ENCODE measurements around the gene PMPCB.

PMPCB gene

DNA sequence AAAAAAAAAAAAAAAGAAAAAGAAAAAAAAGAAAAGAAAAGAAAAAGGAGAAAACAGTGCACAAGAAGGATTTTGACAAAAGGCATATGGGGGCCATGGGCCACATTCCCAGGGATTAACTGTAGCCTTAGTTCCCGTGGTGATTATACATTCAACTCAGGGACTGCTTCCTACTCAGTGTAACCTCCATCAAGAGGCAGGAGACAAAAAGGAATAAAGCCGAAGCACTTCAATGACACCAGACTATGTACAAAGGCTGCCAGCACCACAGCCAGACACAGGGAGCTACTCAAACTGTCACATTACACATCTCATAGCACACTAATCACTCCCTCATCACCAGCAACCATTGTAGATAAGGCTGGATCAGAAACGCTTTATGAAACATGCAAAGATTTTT is 5.1 kb upstream of the PMPCB start:
- Histone ChIP-seq H3K79me2 (ENCODE audit: insufficient read depth, low read length) (no peaks in the 10 kb centered on the region), H3F3A (ENCODE audit: low read depth) (no peaks in the 10 kb centered on the region), H2AFZ (ENCODE audit: low read length) (no peak overlapping the region; the same call in 1 of the 2 replicates), H3K4me3 (ENCODE audit: low read length, poor library complexity, severe bottlenecking) (no peak overlapping the region), H3K9me2 (replicated peaks; ENCODE audit: low read depth, low read length) (no peaks in the 10 kb centered on the region), H3K36me3 (ENCODE audit: insufficient read depth, low read length) (no peaks in the 10 kb centered on the region), H3K9ac (ENCODE audit: low read depth, low read length, poor library complexity, severe bottlenecking) (no peak overlapping the region), H4K20me1 (ENCODE audit: insufficient read depth, low read length, poor library complexity, severe bottlenecking) (no peaks in the 10 kb centered on the region), H3K9me3 (ENCODE audit: insufficient read depth, low read depth, low read length) (no peaks in the 10 kb centered on the region), H3K4me2 (ENCODE audit: low read depth, low read length, poor library complexity, severe bottlenecking) (no peak overlapping the region), H3K4me1 (ENCODE audit: insufficient read depth, low read length, poor library complexity, severe bottlenecking) (peaks cover 3% of the 10 kb centered on the region), H3K27me3 (ENCODE audit: insufficient read depth, low read length, poor library complexity, severe bottlenecking) (peaks cover 18% of the 10 kb centered on the region)
- TF ChIP-seq, protein P1, sequence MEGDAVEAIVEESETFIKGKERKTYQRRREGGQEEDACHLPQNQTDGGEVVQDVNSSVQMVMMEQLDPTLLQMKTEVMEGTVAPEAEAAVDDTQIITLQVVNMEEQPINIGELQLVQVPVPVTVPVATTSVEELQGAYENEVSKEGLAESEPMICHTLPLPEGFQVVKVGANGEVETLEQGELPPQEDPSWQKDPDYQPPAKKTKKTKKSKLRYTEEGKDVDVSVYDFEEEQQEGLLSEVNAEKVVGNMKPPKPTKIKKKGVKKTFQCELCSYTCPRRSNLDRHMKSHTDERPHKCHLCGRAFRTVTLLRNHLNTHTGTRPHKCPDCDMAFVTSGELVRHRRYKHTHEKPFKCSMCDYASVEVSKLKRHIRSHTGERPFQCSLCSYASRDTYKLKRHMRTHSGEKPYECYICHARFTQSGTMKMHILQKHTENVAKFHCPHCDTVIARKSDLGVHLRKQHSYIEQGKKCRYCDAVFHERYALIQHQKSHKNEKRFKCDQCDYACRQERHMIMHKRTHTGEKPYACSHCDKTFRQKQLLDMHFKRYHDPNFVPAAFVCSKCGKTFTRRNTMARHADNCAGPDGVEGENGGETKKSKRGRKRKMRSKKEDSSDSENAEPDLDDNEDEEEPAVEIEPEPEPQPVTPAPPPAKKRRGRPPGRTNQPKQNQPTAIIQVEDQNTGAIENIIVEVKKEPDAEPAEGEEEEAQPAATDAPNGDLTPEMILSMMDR (conservative IDR thresholded peaks at IDR 0.05; ENCODE audit: low read length), result no peak
- no peak for TF ChIP-seq EZH2phosphoT487 (IDR thresholded peaks at IDR 0.05; ENCODE audit: borderline replicate concordance)

DNA sequence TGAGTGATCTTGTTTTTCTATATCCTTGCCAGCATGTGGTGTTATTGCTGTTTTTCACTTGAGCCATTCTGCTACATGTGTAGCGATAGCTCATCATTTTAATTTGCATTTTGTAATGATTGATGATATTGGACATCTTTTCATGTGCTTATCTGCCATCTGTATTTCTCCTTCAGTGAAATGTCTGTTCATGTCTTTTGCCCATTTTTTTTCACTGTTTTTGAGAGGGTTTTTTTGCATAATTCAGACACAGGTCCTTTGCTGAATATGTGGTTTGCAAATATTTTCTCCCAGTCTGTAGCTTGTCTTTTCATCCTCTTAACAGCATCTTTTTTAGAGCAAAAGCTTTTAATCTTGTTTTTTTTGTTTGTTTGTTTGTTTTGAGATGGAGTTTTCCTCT is 3.7 kb upstream of the PMPCB start:
- Histone ChIP-seq H3F3A (ENCODE audit: low read depth) (no peaks in the 10 kb centered on the region), H3K36me3 (ENCODE audit: insufficient read depth, low read length) (no peaks in the 10 kb centered on the region), H3K9me2 (replicated peaks; ENCODE audit: low read depth, low read length) (no peaks in the 10 kb centered on the region), H3K4me1 (ENCODE audit: insufficient read depth, low read length, poor library complexity, severe bottlenecking) (peaks cover 9% of the 10 kb centered on the region), H3K79me2 (ENCODE audit: insufficient read depth, low read length) (peaks cover 13% of the 10 kb centered on the region), H3K9me3 (ENCODE audit: insufficient read depth, low read depth, low read length) (no peaks in the 10 kb centered on the region), H2AFZ (ENCODE audit: low read length) (no peak overlapping the region), H4K20me1 (ENCODE audit: insufficient read depth, low read length, poor library complexity, severe bottlenecking) (peaks cover 7% of the 10 kb centered on the region), H3K27me3 (ENCODE audit: insufficient read depth, low read length, poor library complexity, severe bottlenecking) (peaks cover 22% of the 10 kb centered on the region), H3K9ac (ENCODE audit: low read depth, low read length, poor library complexity, severe bottlenecking) (no peak overlapping the region), H3K4me2 (ENCODE audit: low read depth, low read length, poor library complexity, severe bottlenecking) (no peak overlapping the region), H3K4me3 (ENCODE audit: low read length, poor library complexity, severe bottlenecking) (no peak overlapping the region)
- no peak for TF ChIP-seq EZH2phosphoT487 (IDR thresholded peaks at IDR 0.05; ENCODE audit: borderline replicate concordance)
- TF ChIP-seq, protein P1 (conservative IDR thresholded peaks at IDR 0.05; ENCODE audit: low read length), result no peak

DNA sequence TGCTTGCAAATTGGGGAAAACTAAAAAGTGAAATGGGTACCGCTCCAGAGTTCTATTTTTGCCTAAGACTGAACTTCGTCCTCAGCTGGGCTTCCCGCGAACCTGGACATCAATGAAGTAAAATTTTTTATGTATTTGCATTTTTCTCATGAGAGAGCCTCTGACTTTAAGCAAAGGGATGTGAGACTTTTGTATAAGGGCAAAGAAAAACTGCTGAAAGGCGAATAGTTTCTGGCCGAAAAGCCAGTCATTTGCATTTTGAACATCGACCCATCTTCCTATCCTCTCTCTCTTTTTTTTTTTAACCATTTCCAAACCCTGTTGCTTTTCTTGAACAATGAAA is 573 bp downstream of the PMPCB start:
- peak overlapping the region; percentile 99; the same call in 1 of the 2 replicates for H2AFZ ChIP-seq (ENCODE audit: low read length)
- peak overlapping the region; percentile 94 for H3K9ac ChIP-seq (ENCODE audit: low read depth, low read length, poor library complexity, severe bottlenecking)
- no peaks in the 10 kb centered on the region for H3K9me3 ChIP-seq (ENCODE audit: insufficient read depth, low read depth, low read length)
- no peak for TF ChIP-seq EZH2phosphoT487 (IDR thresholded peaks at IDR 0.05; ENCODE audit: borderline replicate concordance)
- TF ChIP-seq, protein P1 (conservative IDR thresholded peaks at IDR 0.05; ENCODE audit: low read length), result no peak
- H3F3A ChIP-seq (ENCODE audit: low read depth), result no peaks in the 10 kb centered on the region
- peaks cover 4% of the 10 kb centered on the region for H3K27me3 ChIP-seq (ENCODE audit: insufficient read depth, low read length, poor library complexity, severe bottlenecking)
- H4K20me1 ChIP-seq (ENCODE audit: insufficient read depth, low read length, poor library complexity, severe bottlenecking), result peaks cover 27% of the 10 kb centered on the region
- peaks cover 23% of the 10 kb centered on the region for H3K36me3 ChIP-seq (ENCODE audit: insufficient read depth, low read length)
- no peaks in the 10 kb centered on the region for H3K9me2 ChIP-seq (replicated peaks; ENCODE audit: low read depth, low read length)
- H3K79me2 ChIP-seq (ENCODE audit: insufficient read depth, low read length), result peaks cover 48% of the 10 kb centered on the region
- peaks cover 28% of the 10 kb centered on the region for H3K4me1 ChIP-seq (ENCODE audit: insufficient read depth, low read length, poor library complexity, severe bottlenecking)
- peak overlapping the region; percentile 97 for H3K4me2 ChIP-seq (ENCODE audit: low read depth, low read length, poor library complexity, severe bottlenecking)
- peak overlapping the region; percentile 98 for H3K4me3 ChIP-seq (ENCODE audit: low read length, poor library complexity, severe bottlenecking)
